GM10248 (cell line): ENCODE data around the gene MRPL53.

Source experiments
- CTCF ChIA-PET: fragments of 300-600 bp; sonication (Branson Sonifier 250); formaldehyde crosslinking; extraction: SDS; loops from one replicate; lab custom pipeline; 2021; ENCODE audit warnings: antibody characterized with exemption; lab: Yijun Ruan, JAX
- POLR2A ChIA-PET: fragments of 350-650 bp; sonication (Branson Sonifier 250); formaldehyde crosslinking; extraction: SDS; loops from one replicate; lab custom pipeline; 2020; ENCODE audit warnings: antibody characterized with exemption; lab: Yijun Ruan, JAX
- DNase-seq: peaks from one replicate; pipeline ENCODE4 v3.0.0; 2012; ENCODE audit errors: extremely low spot score
- CTCF ChIP-seq: IDR thresholded peaks from 2 replicates; pipeline ENCODE4 v1.5.1; 2012; ENCODE audit warnings: mild to moderate bottlenecking, low read depth; ENCODE audit errors: extremely low read depth, missing control alignments, control extremely low read depth

MRPL53 gene

GRCh38 chr2:74507145-74507925 is 34.9 kb upstream of the MRPL53 start, which contains the start of gene PCGF1:
TSS of gene PCGF1 (minus strand) at chr2:74507695. CDS start at chr2:74507668, 27 bp downstream.
- peak; percentile 97 for DNase-seq
- peak; percentile 61 for TF ChIP-seq CTCF
- POLR2A ChIA-PET = interaction anchor here (1.3 kb wide), 1 partner anchor 22 kb away, joined by 5 read pairs; the partner anchor contains the start of genes AUP1 and HTRA2
- CTCF ChIA-PET = interaction anchor here (0.7 to 2.4 kb wide), 9 partner anchors 13 to 81 kb away, joined by 3 to 11 read pairs (median 4); partner anchors contain the start of genes CCDC142, HTRA2 and TTC31

DNA sequence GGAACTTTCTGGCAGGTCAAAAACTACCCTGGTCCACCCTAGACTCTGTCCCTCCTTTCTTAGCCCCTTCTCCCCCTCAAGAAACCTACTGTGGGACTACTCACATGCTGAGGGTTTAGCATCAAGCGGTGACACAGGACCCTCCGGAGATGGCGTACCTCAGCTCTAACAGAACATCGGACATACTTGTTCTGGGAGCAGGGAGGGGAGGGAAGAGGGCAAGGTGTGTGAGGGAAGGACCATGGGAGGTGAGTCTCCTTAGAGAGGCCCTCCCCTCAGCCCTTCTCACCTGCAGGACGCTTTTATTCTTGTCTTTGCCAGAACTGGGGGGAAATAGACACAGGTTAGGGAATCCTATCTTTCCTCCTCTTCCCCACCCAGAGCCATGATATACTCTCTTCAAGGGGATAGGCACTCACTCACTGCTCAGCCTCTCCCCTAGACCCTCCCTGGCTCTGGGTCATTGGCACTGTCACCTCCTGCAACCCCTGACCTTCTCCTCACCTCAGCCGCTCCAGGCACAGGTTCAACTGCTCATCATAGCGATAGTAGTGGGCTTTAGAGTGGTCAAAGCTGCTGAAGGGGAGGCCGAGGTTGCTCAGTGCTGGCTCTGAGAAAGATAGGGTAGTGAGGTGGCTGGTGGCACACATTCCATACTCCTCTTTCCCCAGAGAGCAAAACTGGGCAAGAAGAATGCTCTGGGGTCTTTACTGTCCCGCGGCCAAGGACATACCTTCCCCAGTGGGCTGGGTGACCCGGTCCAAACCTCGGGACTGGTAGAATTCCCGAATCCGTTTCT is 33.2 kb upstream of the MRPL53 start:
- POLR2A ChIA-PET = no interaction called here
- no peak for TF ChIP-seq CTCF
- CTCF ChIA-PET = interaction anchor here (1.6 to 3.3 kb wide), 6 partner anchors 14 to 82 kb away, joined by 5 to 20 read pairs (median 10); partner anchors contain the start of genes AUP1, CCDC142, HTRA2 and TTC31
- no peak for DNase-seq

DNA sequence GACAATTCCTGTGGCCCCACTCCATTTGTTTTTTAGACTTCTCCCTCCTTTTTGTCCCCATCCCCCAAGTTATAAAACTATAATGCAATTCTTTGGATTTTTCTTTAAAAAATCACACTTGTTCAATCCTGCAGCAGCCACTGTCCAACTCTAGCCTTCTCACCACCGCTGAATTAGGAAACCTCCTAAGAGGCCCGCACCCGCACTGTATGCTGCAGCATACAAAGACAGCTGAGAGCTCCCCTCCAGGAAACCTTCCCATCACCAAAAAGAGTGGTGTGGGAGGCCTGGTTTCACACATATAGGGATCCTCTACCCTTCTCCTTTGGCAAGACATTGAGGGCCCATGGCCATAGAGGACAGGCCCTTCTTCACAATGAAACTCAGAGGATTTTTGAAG is 32.1 kb upstream of the MRPL53 start:
- CTCF ChIA-PET = interaction anchor here (1.2 to 3.3 kb wide), 7 partner anchors 12 to 83 kb away, joined by 4 to 20 read pairs (median 6); partner anchors contain the start of genes AUP1 and HTRA2
- DNase-seq = no peak
- POLR2A ChIA-PET = interaction anchor here (1.7 kb wide), 1 partner anchor 46 kb away, joined by 8 read pairs; the partner anchor contains the start of gene WBP1
- no peak for TF ChIP-seq CTCF

DNA sequence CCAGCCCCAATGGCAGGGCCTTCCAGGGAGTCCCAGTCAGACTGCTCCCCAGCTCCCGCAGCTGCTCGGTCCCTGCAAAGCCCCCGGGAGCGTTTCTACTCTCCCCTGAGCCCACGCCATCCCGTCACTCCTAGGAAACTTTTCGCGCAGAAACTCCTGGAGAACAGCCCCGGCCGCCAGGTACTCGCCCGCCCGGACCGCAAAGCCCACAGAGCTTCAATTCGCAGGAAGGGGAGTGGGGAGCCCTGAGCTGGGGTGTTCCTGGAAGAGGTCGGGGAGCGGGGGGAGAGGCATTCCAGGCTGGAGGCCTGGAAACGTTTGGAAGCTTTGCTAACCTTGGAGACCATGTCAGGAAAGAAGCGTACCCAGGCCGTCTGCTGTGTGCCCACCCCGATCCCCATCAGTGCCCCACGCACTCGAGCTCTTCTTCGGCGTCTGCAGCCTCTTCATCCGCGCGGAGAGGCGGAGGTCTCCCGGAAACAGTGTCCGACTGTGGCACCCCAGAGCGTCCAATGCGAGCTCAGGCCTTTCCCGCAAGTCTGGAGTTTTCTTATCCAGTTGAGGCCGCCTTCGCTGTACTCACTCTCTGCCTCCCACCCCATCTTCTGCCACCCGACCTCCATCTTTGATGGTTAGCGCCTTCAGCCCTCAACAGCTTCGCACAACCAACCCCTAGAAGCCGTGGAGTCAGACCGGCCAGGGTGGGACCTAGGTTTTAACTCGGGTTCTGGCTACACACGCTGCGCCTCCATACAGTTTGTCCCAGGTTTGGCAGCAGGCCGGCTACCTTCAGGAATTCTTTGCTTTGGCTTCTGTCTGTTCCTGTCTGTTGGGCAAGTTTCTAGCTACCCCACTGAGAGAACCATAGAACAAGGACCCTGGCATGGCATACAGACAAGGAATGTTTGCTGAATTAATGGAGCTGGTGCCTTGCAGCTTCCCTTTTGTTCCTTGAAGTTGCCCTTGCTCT is 31.3 kb upstream of the MRPL53 start:
- no peak for TF ChIP-seq CTCF
- DNase-seq = no peak
- ChIA-PET POLR2A (interaction anchor here (0.7 to 1.7 kb wide), 2 partner anchors 45 to 49 kb away, joined by 3 to 8 read pairs; partner anchors contain the start of genes INO80B and WBP1), CTCF (interaction anchor here (0.9 to 3.3 kb wide), 12 partner anchors 8 to 84 kb away, joined by 3 to 20 read pairs (median 4); partner anchors contain the start of genes AUP1, CCDC142, HTRA2 and TTC31)

DNA sequence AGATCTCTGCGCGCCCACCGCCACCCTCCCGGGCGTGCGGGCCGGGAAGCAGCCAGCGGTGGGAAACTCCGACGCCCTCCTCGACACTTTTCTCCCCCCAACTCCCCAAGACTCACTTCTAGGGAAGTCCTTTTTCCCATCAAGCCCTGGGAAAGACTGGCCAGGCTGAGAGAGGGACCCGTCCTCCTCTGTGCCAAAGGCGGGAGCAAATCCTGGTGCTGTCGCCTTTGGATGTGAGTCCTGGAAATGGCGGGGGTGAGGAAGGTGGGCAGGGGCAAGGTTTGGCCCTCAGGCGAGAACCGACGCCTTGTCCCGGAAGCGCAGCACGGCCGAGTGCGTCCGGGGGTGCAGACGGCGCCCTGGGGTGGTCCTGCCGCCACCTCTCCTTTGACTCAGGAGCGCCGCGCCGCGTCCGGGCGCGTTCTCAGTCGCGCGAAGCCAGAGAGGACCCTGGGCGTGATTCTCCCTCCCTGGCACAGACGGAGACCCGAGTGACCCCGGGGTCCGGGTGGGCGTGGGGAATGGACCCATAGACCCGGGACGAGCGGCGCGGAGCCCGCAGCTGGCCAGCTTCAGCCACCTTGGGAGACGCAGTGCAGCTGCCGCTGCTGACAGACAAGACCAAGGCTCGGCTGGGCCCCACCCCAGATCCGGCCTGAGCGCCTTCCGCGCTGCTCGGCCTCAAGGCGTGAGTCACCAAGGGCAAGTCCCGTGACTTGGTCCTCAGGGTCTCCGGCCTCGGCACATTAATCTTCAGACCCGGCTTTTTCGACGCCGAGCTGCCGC is 30.4 kb upstream of the MRPL53 start:
- CTCF ChIA-PET = interaction anchor here (1.1 to 3.3 kb wide), 8 partner anchors 11 to 85 kb away, joined by 3 to 20 read pairs (median 4); partner anchors contain the start of genes AUP1, CCDC142, HTRA2 and TTC31
- DNase-seq = peak; percentile 80
- POLR2A ChIA-PET = interaction anchor here (0.7 to 1.7 kb wide), 2 partner anchors 45 to 48 kb away, joined by 3 to 8 read pairs; partner anchors contain the start of genes INO80B and WBP1
- TF ChIP-seq CTCF = peak; percentile 57
